HCT116 (cell line): ENCODE data around the gene CTNNA1. TPM values are rescaled to one million over a fixed set of nuclear protein-coding genes. Genes with fewer than 3 reads are reported as not detected.

Experiments
- ATAC-seq: fragments of 200-7000 bp; cut with Tn5 transposase; 2 replicates; pipeline ENCODE4 v1.9.1; 2020; ENCODE audit warnings: mild to moderate bottlenecking, moderate library complexity
- BruUV-seq: library from RNA; stranded (reverse); fragments of 400-500 nt; replicated peaks from 2 replicates; lab custom pipeline; 2021; lab: Mats Ljungman, UMichigan
- CTCF ChIA-PET: fragments of 300-600 bp; sonication (Branson Sonifier 250); formaldehyde crosslinking; loops from one replicate; lab custom pipeline; 2021; ENCODE audit warnings: antibody characterized with exemption; lab: Charles Lee
- POLR2A ChIA-PET: fragments of 300-600, 350-600 bp; sonication (Branson Sonifier 250); formaldehyde crosslinking; loops from one replicate; lab custom pipeline; 2021; ENCODE audit warnings: antibody characterized with exemption; lab: Charles Lee
- RAD21 ChIA-PET, 2 experiments: fragments of 300-600 bp; sonication (Branson Sonifier 250); formaldehyde crosslinking; loops; one replicate each; lab custom pipeline; 2023; ENCODE audit warnings: low total read pairs in 2 of 2; ENCODE audit not compliant: uncharacterized antibody in 2 of 2, unreplicated experiment in 2 of 2, low non-redundant PET in 1 of 2; lab: Charles Lee
- DNase-seq: peaks from one replicate; pipeline ENCODE4 v3.0.0-alpha.2; 2010; ENCODE audit warnings: low read depth, low spot score
- H2AFZ ChIP-seq: fragments of 200-600 bp; shearing (Covaris generic), sonication (generic); 2 replicates; pipeline ENCODE4 v1.6.1; 2017; ENCODE audit warnings: low read depth, mixed run types, mixed read lengths, antibody characterized with exemption, low read length; ENCODE audit not compliant: poor library complexity, severe bottlenecking
- H3K27ac ChIP-seq: 2 replicates; pipeline ENCODE4 v1.5.1; 2012; ENCODE audit warnings: low read depth, low read length
- H3K27me3 ChIP-seq: fragments of 200-600 bp; sonication (generic); 2 replicates; pipeline ENCODE4 v1.6.1; 2016; ENCODE audit warnings: mixed run types, low read length, mixed read lengths; ENCODE audit not compliant: insufficient read depth
- H3K36me3 ChIP-seq, 2 experiments: fragments of 200-500 bp in 1 of 2; fragments of 200-600 bp in 1 of 2; sonication (Bioruptor generic) in 1 of 2; sonication (generic) in 1 of 2; 2 replicates each; pipeline versions ENCODE4 v1.5.1 to v1.6.1; 2014 to 2016; ENCODE audit warnings: low read length in 2 of 2, inconsistent platforms in 1 of 2, mixed read lengths in 1 of 2, mixed run types in 1 of 2; ENCODE audit not compliant: insufficient read depth in 2 of 2, control insufficient read depth in 1 of 2
- H3K4me1 ChIP-seq, 2 experiments: fragments of 200-600 bp in 1 of 2; sonication (generic) in 1 of 2; 2 replicates each; pipeline versions ENCODE4 v1.5.1 to v1.6.1; 2012 to 2017; ENCODE audit warnings: low read length in 2 of 2, inconsistent platforms in 1 of 2, mild to moderate bottlenecking in 1 of 2, mixed read lengths in 1 of 2, mixed run types in 1 of 2, moderate library complexity in 1 of 2; ENCODE audit not compliant: insufficient read depth in 2 of 2, control insufficient read depth in 1 of 2
- H3K4me2 ChIP-seq: fragments of 200-600 bp; sonication (generic); 2 replicates; pipeline ENCODE4 v1.6.1; 2017; ENCODE audit warnings: mixed run types, low read length, mixed read lengths
- H3K4me3 ChIP-seq, 2 experiments: fragments of 200-600 bp in 1 of 2; sonication (generic) in 1 of 2; replicated peaks in 1 of 2; 2 replicates each; pipeline ENCODE4 v1.5.1; 2011 to 2016; ENCODE audit warnings: low read length in 2 of 2, control low read depth in 1 of 2, low read depth in 1 of 2, mild to moderate bottlenecking in 1 of 2, mixed read lengths in 1 of 2, mixed run types in 1 of 2
- H3K79me2 ChIP-seq: fragments of 200-600 bp; sonication (generic); 2 replicates; pipeline ENCODE4 v1.6.1; 2017; ENCODE audit warnings: mild to moderate bottlenecking, mixed run types, low read length, moderate library complexity, mixed read lengths; ENCODE audit not compliant: insufficient read depth
- H3K9ac ChIP-seq: fragments of 200-600 bp; sonication (generic); 2 replicates; pipeline ENCODE4 v1.6.1; 2016; ENCODE audit warnings: low read length, mixed read lengths
- H3K9me2 ChIP-seq: fragments of 200-600 bp; sonication (generic), shearing (Covaris generic); 2 replicates; pipeline ENCODE4 v1.6.1; 2017; ENCODE audit warnings: mixed run types, mild to moderate bottlenecking, moderate library complexity; ENCODE audit not compliant: insufficient read depth
- H3K9me3 ChIP-seq, 2 experiments: fragments of 200-500 bp in 1 of 2; fragments of 200-600 bp in 1 of 2; sonication (Bioruptor generic) in 1 of 2; sonication (generic) in 1 of 2; 2 replicates each; pipeline ENCODE4 v1.6.1; 2014 to 2017; ENCODE audit warnings: low read length in 2 of 2, mixed read lengths in 2 of 2, inconsistent platforms in 1 of 2, low read depth in 1 of 2, mild to moderate bottlenecking in 1 of 2, mixed run types in 1 of 2, moderate library complexity in 1 of 2; ENCODE audit not compliant: control insufficient read depth in 1 of 2, insufficient read depth in 1 of 2
- H4K20me1 ChIP-seq: fragments of 200-600 bp; sonication (generic), shearing (Covaris generic); 2 replicates; pipeline ENCODE4 v1.6.1; 2017; ENCODE audit warnings: mixed run types, mild to moderate bottlenecking, moderate library complexity; ENCODE audit not compliant: insufficient read depth
- CTCF ChIP-seq, 3 experiments: fragments of 200-600 bp in 1 of 3; sonication (generic) in 1 of 3; IDR thresholded peaks in 2 of 3; conservative IDR thresholded peaks in 1 of 3; 2 replicates each; pipeline ENCODE4 v1.5.1; 2012 to 2017; ENCODE audit warnings: low read depth in 2 of 3, low read length in 2 of 3, antibody characterized with exemption in 1 of 3, borderline replicate concordance in 1 of 3, control low read depth in 1 of 3, mild to moderate bottlenecking in 1 of 3, mixed read lengths in 1 of 3, mixed run types in 1 of 3, moderate library complexity in 1 of 3; ENCODE audit not compliant: insufficient read depth in 1 of 3
- EGR1 ChIP-seq: IDR thresholded peaks from 2 replicates; pipeline ENCODE4 v1.6.1; 2012; ENCODE audit warnings: low read depth
- ELF1 ChIP-seq: IDR thresholded peaks from 2 replicates; pipeline ENCODE4 v1.6.1; 2012; ENCODE audit warnings: low read depth, borderline replicate concordance
- EZH2 ChIP-seq: fragments of 200-600 bp; sonication (generic); IDR thresholded peaks from 2 replicates; pipeline ENCODE4 v1.6.1; 2017; ENCODE audit warnings: antibody characterized with exemption, mixed run types
- MAX ChIP-seq: IDR thresholded peaks from 2 replicates; pipeline ENCODE4 v1.6.1; 2012
- POLR2A ChIP-seq: IDR thresholded peaks from 2 replicates; pipeline ENCODE4 v1.7.0; 2011; ENCODE audit warnings: borderline replicate concordance; ENCODE audit not compliant: insufficient read depth, insufficient read length; ENCODE audit errors: extremely low read depth
- REST ChIP-seq: IDR thresholded peaks from 2 replicates; pipeline ENCODE4 v1.6.1; 2012; ENCODE audit warnings: low read depth
- SIN3A ChIP-seq: IDR thresholded peaks from 2 replicates; pipeline ENCODE4 v1.6.1; 2012; ENCODE audit warnings: low read depth
- ZFX ChIP-seq: fragments of 450-650 bp; IDR thresholded peaks from 2 replicates; pipeline ENCODE4 v1.6.1; 2017
- ZNF274 ChIP-seq: fragments of 200-500 bp; sonication (Bioruptor generic); IDR thresholded peaks from 2 replicates; pipeline ENCODE4 v1.6.1; 2014; ENCODE audit warnings: mild to moderate bottlenecking, low read depth, low read length, inconsistent platforms
- intact Hi-C: fragments of 100-400 bp; cut with micrococcal nuclease; formaldehyde crosslinking; loops from 2 replicates; pipeline ENCODE4 v1.10.0; 2022
- total RNA-seq: library from RNA; stranded (reverse); gene quantifications from one replicate; pipeline ENCODE4 v1.2.1, GENCODE V29; 2021; ENCODE audit not compliant: unreplicated experiment

CTNNA1 gene
- total RNA-seq, 1 experiment from 2014 or later: 313 TPM

GRCh38 chr5:138969323-138970002 is 216.2 kb downstream of the CTNNA1 start:
- DNase-seq (no peak), ATAC-seq (no peak)
- ChIA-PET CTCF (no interaction called here), RAD21 (no interaction called here), POLR2A (no interaction called here)
- Histone ChIP-seq H3K4me2 (no peak overlapping the region), H4K20me1 (no peaks in the 10 kb centered on the region), H3K27ac (no peak overlapping the region), H3K9me3 (no peaks in the 10 kb centered on the region), H3K9me2 (no peaks in the 10 kb centered on the region), H3K36me3 (no peaks in the 10 kb centered on the region), H3K79me2 (no peaks in the 10 kb centered on the region), H2AFZ (no peak overlapping the region), H3K4me1 (peaks cover 14 to 23% of the 10 kb centered on the region in 2 experiments), H3K9ac (no peak overlapping the region), H3K4me3 (no peak overlapping the region), H3K27me3 (no peaks in the 10 kb centered on the region)
- TF ChIP-seq EGR1 (no peak), EZH2 (no peak), MAX (no peak), SIN3A (no peak), ZFX (no peak), ZNF274 (no peak), POLR2A (no peak)
- intact Hi-C loops: no loop called here
- BruUV-seq: no TSS peak

- POLR2A ChIA-PET: no interaction called here
Measured at GRCh38 chr5:138972230-138972629, 219.0 kb downstream of the CTNNA1 start.

More at GRCh38 chr5:138972230-138972629, 219.0 kb downstream of the CTNNA1 start:
- no TSS peak for BruUV-seq
- H3K9me3 ChIP-seq: no peaks in the 10 kb centered on the region
- H3K27ac ChIP-seq: no peak overlapping the region
- no peak overlapping the region for H2AFZ ChIP-seq
- DNase-seq (no peak), ATAC-seq (no peak)
- no peak overlapping the region for H3K9ac ChIP-seq
- H3K4me2 ChIP-seq: no peak overlapping the region
- H3K9me2 ChIP-seq: no peaks in the 10 kb centered on the region
- no peaks in the 10 kb centered on the region for H4K20me1 ChIP-seq
- H3K4me1 ChIP-seq: peaks cover 14 to 28% of the 10 kb centered on the region in 2 experiments
- intact Hi-C loops: no loop called here
- H3K79me2 ChIP-seq: no peaks in the 10 kb centered on the region
- H3K4me3 ChIP-seq: no peak overlapping the region
- ChIA-PET RAD21 (no interaction called here), CTCF (no interaction called here)
- TF ChIP-seq POLR2A (no peak), REST (no peak), MAX (no peak), ELF1 (no peak), ZFX (no peak), CTCF (IDR thresholded peaks at IDR 0.05 in 2 of 3, conservative IDR thresholded peaks at IDR 0.05 in 1 of 3; ENCODE audit: borderline replicate concordance in 1 of 3, insufficient read depth in 1 of 3, low read depth in 2 of 3, low read length in 2 of 3) (no peak), SIN3A (no peak)
- no peaks in the 10 kb centered on the region for H3K36me3 ChIP-seq
- no peaks in the 10 kb centered on the region for H3K27me3 ChIP-seq
